Activated CD4-positive, alpha-beta T cell treated with anti-CD3 and anti-CD28 coated beads, Interleukin-2, Interleukin-6, amounts not matched to agents 100 ng/mL and 50 ng/mL, durations not matched to agents 16 hours and 8 hours (primary cell): ENCODE data around the gene SAXO2.
"Not testable (repeated sequence)": the region's sequence is repeated elsewhere in the genome, so short reads cannot be mapped to it uniquely, and the experiment has no call there.

ENCODE experiments used
- DNase-seq: peaks from one replicate; pipeline ENCODE4 v3.0.0-alpha.2; 2020

The SAXO2 gene

GRCh38 chr15:82314769-82315518 is 52.3 kb downstream of the SAXO2 start:
- DNase-seq, result no peak

DNA sequence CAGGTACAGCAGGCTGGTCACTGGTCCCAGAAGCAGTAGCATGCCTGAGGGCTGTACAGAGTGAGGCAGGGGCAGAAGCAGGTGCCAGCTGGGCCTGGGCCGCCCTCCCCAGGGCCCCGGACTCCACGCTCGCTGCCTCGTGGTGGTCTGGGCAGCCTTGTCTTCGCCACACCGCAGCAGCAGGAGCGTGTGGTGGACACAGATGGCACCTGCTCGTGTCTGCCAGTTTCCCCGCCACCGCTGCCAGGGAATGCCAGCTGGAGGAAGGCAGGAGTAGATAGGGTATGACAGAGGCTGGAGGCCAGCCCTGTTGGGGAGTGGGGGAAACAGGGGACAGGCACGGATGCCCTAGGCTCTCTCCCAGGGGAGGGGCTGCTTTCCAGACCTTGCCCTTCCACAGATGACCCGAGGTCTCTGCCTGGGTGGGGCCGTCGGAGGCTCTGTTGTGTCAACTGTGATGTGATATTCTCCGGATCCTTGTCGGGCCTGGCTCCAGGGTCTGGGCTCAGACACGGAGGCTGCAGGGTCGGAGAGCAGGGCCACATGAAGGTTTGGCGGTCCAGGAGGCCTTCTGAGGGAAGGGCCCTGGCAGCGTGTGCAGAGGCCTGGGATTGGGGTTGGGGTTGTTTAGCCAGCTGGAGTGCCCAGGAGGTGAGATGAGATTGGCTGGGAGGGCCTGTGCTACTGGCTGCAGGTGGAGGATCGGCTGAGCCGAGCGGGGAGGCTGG is 53.1 kb downstream of the SAXO2 start:
- no peak for DNase-seq

DNA sequence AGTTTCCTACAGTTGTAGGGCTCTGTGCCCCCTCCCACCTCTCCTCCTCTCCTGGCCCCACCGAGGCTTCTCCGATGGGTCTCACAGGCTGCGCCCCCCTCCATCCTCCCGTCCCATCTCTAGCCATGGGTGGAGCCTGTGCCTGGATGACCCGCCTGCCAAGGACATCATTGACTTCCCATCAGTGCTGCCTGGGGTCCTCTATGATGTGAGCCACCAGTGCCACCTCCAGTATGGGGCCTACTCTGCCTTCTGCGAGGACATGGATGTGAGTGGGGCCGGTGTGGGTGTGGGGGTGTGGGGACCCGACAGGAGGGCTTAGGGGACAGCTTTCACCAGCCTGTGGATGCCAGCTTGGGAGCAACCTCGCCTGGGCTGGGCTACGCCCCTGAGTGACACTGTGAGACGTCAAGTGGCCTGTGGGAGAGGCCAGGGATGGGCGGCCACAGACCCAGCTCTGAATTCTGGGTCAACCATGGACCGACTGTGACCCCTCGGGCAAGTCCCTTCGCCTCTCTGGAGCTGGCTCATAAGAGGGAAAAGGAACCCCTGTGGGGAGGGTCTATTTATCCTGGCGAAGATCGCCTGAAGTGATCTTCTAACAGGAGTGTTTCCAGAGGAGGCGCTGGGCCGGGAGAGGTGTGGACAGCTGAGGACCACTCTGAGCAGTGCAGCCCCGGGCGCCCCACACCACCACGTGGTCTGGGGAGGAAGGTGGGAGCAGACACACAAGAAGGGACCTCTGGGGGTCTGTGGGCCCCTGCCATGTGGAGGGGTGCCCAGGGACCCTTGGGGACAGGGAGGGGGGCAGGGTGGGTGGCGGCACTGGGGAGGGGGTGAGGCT is 53.9 kb downstream of the SAXO2 start:
- not testable (repeated sequence) for DNase-seq

DNA sequence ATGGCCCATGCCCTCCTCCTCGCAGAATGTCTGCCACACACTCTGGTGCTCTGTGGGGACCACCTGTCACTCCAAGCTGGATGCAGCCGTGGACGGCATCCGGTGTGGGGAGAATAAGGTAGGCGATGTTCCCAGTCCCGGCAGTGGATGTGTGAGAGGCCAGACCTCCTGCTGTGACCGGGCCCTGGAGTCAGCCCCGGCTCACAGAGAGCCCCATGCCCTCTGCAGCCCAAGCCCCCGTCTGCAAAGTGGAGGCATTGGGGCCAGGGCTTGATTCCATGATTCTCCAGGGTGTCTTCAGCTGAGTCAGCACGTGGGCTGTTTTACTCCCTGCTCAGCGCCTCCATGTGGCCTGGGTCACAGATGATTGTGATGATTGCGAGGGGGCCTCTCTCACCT is 54.5 kb downstream of the SAXO2 start:
- no peak for DNase-seq

DNA sequence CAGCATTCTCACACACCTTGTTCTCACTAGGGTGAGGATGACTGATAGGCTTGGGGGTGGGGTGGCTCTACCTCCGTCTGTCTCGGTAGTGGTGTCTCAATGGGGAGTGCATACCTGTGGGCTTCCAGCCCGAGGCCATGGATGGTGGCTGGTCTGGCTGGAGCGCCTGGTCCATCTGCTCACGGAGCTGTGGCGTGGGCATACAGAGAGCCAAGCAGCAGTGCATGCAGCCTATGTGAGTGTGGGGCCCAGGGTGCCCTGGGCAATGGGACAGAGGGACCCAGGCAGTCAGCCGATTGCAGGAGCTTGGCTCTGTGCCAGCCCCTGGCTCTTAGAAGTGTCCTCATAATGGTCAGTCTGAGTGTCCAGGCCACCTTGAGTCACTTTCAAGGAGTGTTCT is 54.9 kb downstream of the SAXO2 start:
- DNase-seq, result not testable (repeated sequence)

- DNase-seq, result not testable (repeated sequence)
Measured at GRCh38 chr15:82318281-82318680, 55.7 kb downstream of the SAXO2 start.

DNA sequence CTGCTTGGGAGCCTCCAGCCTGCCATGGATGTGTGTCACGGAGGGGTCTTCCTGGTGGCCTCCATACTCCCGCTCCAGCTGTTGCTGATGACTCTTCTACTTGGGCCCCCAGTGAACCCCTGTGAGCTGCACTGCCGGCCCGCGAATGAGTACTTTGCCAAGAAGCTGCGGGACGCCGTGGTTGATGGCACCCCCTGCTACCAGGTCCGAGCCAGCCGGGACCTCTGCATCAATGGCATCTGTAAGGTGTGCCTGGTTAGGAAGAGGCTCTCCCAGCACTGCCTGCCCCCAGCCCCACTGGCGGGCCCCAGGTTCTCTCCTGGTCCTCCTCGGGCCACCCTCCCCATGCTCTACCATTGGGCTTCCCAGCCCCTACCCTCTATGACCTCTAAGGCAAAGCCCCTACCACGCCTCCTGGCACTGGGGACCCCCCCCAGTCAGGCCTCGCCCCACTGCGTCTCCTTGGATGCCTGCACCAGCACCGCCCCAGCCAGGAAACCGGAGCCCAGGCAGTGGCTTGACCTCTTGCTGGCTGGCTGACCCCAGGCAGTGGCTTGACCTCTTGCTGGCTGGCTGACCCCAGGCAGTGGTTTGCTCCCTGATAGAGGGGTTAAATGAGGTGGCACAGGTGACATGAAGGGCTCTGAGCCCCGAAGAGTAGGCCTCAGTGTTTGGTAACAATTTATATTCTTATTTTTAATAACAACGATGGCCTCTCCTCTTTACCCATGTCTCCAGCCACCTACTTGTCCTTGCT is 57.1 kb downstream of the SAXO2 start:
- DNase-seq, result not testable (repeated sequence)

DNA sequence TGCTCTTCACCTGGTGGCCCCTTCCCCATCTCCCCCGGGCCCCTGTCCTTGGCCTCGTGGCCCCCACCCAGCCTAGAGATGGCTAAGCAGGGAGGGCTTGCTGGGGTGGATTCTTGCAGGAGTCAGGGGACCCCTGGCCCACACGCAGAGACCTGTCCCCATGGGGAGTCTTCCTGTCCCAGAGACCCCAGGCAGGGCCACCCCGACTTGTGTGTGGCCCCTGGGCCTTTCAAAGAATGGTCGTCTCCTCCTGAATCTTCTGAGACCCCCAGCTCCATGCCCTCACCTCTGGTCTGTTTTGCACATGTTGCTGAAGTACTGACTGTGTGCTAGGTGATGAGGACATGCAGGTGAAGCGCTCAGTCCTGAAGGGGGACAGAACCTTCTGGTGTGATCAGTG is 58.2 kb downstream of the SAXO2 start:
- DNase-seq, result not testable (repeated sequence)

- not testable (repeated sequence) for DNase-seq
Measured at GRCh38 chr15:82322488-82322887, 59.9 kb downstream of the SAXO2 start.

GRCh38 chr15:82324831-82325230 is 62.2 kb downstream of the SAXO2 start:
- DNase-seq, result not testable (repeated sequence)

GRCh38 chr15:82325646-82326045 is 63.0 kb downstream of the SAXO2 start:
- not testable (repeated sequence) for DNase-seq

- DNase-seq, result not testable (repeated sequence)
Measured at GRCh38 chr15:82326896-82327295, 64.3 kb downstream of the SAXO2 start.

GRCh38 chr15:82327372-82327771 is 64.8 kb downstream of the SAXO2 start:
- DNase-seq, result not testable (repeated sequence)

- DNase-seq, result not testable (repeated sequence)
Measured at GRCh38 chr15:82329039-82329438, 66.4 kb downstream of the SAXO2 start.

DNA sequence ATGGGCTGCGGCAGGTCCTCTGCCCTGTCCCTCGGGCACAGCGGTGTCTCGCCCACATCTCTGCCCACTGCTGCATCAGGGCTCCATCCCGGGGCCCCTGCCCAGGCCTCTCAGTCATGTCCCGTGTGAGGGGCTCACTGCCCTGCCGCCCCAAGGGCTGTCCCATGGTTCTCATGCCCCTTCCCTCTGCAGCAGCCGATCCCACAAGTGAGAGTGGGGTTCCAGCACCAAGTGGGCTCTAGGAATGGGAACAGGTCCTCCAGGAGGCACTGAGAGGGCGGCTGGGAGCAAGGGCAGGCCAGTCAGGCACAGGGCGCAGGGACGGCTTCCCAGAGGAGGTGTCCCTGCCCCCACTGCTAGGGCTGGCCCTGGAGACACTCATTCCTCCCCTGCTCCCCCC is 68.3 kb downstream of the SAXO2 start:
- DNase-seq, result not testable (repeated sequence)

- DNase-seq, result not testable (repeated sequence)
Measured at GRCh38 chr15:82331576-82332304, 69.1 kb downstream of the SAXO2 start.

DNA sequence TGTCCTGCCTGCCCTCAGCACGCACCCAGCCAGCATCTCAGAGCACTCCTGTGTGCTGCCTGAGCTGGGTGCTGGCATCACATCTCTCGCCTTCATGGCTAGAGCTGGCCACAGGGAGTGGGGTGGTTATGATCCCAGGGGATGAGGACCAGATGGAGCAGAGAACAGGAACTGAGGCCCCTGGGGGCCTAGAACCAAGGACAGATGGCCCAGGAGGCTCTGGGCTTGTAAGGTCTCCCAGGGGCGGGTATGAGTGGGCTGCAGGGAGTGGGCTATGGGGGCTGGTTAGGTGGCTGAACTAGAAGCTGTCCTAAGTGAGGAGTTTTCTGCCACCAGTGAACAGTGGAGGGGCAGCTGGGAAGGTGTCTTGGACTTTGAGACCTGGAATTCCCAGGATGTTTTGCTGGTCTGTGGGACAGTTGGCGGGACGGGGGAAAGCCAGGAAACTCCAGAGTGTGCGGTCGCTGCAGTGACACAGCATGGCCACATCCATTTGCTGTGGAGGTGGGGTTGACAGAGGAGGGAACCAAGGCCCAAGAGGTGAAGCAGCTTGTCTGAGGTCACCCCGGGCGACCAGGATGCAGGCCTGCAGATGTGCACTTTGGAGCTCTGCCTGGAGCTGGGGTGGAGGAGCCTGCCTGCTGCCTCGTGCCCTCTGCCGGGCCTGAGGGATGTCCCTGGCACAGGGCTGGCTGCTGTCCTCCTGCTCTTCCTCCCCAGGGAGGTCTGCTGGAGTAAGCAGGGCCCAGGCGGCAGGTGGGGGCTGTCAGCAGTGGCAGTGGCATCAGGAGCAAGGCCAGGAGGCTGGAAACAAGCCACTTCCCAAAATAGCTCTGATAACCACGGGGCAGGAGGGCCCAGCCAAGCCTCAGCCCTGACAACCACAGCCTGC is 70.3 kb downstream of the SAXO2 start:
- DNase-seq, result not testable (repeated sequence)

DNA sequence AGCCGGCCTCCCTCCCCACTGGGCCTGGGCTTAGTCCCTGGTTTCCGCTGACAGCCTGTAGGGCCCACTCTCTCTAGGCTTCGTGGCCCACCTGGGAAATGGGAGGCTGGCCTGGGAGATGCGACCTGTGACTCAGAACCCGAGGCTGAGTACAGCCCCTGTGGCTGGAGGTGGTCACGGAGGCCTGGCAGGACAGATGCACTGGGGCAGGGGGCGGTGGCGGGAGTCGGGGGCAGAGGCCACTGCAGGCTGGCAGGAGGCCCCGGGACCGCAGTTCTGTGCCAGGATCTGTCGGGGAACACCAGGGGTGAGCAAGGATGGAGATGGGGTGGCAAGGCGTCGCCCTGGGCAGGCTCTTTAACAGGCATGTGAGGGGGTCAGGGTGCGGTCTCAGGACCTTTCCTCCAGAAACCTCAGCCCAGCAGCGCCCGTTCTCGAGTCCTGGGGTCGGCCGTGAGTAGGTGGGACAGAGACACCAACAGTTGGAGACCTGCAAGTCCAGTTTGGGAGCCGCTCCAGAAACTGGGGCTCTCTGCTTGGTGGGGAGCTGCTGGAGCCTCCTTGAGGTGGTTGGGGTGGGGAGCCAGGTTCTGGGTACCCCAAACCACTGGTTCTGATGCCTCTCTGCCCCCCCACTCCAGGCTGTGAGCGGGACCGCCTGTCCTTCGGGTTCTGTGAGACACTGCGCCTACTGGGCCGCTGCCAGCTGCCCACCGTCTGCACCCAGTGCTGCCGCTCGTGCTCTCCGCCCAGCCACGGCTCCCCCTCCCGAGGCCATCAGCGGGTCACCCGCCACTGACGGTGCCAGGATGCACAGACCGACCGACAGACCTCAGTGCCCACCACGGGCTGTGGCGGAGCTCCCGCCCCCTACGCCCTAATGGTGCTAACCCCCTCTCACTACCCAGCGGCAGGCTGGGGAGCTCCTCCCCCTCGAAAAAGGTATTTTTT is 71.3 kb downstream of the SAXO2 start:
- not testable (repeated sequence) for DNase-seq
